ENCODE results near the gene SNX17. TPM values are rescaled to one million over a fixed set of nuclear protein-coding genes. Genes with fewer than 3 reads are reported as not detected.

Gene SNX17
- total and polyA plus RNA-seq, 2 of the 13 experiments (the other 11 are each of a cell fraction or from before 2014, with no cell fraction given): 75.0 to 109 TPM

GRCh38 chr2:27369471-27370025 is 868 bp upstream of the SNX17 start:
- no peak for DNase-seq (ENCODE audit: low spot score)
- CTCF ChIA-PET (ENCODE audit: low intra/inter-chr PET ratio, low total read pairs): interaction anchor here (2.5 kb wide), 1 partner anchor 49 kb away, joined by 15 read pairs; no protein-coding TSS in a partner anchor
- TF ChIP-seq U2AF2 (IDR thresholded peaks at IDR 0.05; ENCODE audit: low read depth, low read length) (no peak), HOXA9 (CRISPR knock-in tag; IDR thresholded peaks at IDR 0.05; ENCODE audit: borderline replicate concordance) (0 out of 2 replicates have a peak, but pooled peaks have one; percentile 48), THAP11 (CRISPR knock-in tag; IDR thresholded peaks at IDR 0.05) (no peak), AGO2 (optimal IDR thresholded peaks at IDR 0.05; ENCODE audit: low read depth, low read length) (no peak), PTBP1 (IDR thresholded peaks at IDR 0.05; ENCODE audit: low read depth, low read length, poor library complexity, severe bottlenecking) (peak; percentile 80), ZNF800 (CRISPR knock-in tag; IDR thresholded peaks at IDR 0.05) (no peak), GTF2F1 (IDR thresholded peaks at IDR 0.05; ENCODE audit: low read length) (no peak), FOXJ3 (CRISPR knock-in tag; IDR thresholded peaks at IDR 0.05; ENCODE audit: borderline replicate concordance) (no peak), MXD4 (CRISPR knock-in tag; IDR thresholded peaks at IDR 0.05) (no peak), ZBTB7A (CRISPR knock-in tag; IDR thresholded peaks at IDR 0.05) (no peak), ZNF24 (IDR thresholded peaks at IDR 0.05) (no peak), IRF9 (CRISPR knock-in tag; IDR thresholded peaks at IDR 0.05; ENCODE audit: borderline replicate concordance) (no peak), SIX4 (CRISPR knock-in tag; IDR thresholded peaks at IDR 0.05) (no peak), ATF5 (CRISPR knock-in tag; IDR thresholded peaks at IDR 0.05; ENCODE audit: low read depth) (peak; percentile 31; the same call in 1 of the 2 replicates), ZNF83 (CRISPR knock-in tag; IDR thresholded peaks at IDR 0.05; ENCODE audit: borderline replicate concordance) (no peak), POLR2A (IDR thresholded peaks at IDR 0.05; ENCODE audit: insufficient read depth in 1 of 2, low read depth in 2 of 2, low read length in 2 of 2) (no peak; a peak in 1 of 4 replicates), SUZ12 (IDR thresholded peaks at IDR 0.05; ENCODE audit: low read depth, low read length) (no peak), HOXA7 (CRISPR knock-in tag; IDR thresholded peaks at IDR 0.05) (no peak), ZNF709 (CRISPR knock-in tag; IDR thresholded peaks at IDR 0.05) (no peak), ATM (IDR thresholded peaks at IDR 0.05; ENCODE audit: borderline replicate concordance) (no peak), ZNF7 (CRISPR knock-in tag; IDR thresholded peaks at IDR 0.05) (no peak), NR2F2 (IDR thresholded peaks at IDR 0.05; ENCODE audit: borderline replicate concordance, low read depth) (no peak), ZNF605 (CRISPR knock-in tag; IDR thresholded peaks at IDR 0.05) (peak; percentile 47), FOXA1 (IDR thresholded peaks at IDR 0.05) (no peak), FOXA1 (CRISPR knock-in tag; IDR thresholded peaks at IDR 0.05) (no peak)

More at GRCh38 chr2:27369471-27370025, 868 bp upstream of the SNX17 start:
- Histone ChIP-seq H2AFZ (ENCODE audit: low read length) (no peak overlapping the region), H3K4me2 (ENCODE audit: low read depth, low read length) (peak overlapping the region; percentile 94), H4K20me1 (ENCODE audit: insufficient read depth, low read length) (no peaks in the 10 kb centered on the region; the same call in 1 of the 2 replicates), H3K27ac (ENCODE audit: extremely low read length, insufficient read depth, low read length) (peak overlapping the region; percentile 83), H3K36me3 (replicated peaks in 1 of 2; ENCODE audit: control insufficient read depth in 1 of 2, insufficient read depth in 2 of 2, low read length in 2 of 2) (peaks cover 24 to 61% of the 10 kb centered on the region in 2 experiments), H3K27me3 (ENCODE audit: control insufficient read depth in 1 of 2, insufficient read depth in 2 of 2, low read length in 2 of 2) (no peaks in the 10 kb centered on the region; a peak in 1 of 5 replicates), H3K4me3 (replicated peaks in 1 of 3; ENCODE audit: insufficient read depth in 1 of 3, low read depth in 2 of 3, low read length in 3 of 3) (peak overlapping the region; percentile 88 to 96 (median 95)), H3K79me2 (ENCODE audit: insufficient read depth, low read length) (peaks cover 54% of the 10 kb centered on the region), H3K4me1 (ENCODE audit: insufficient read depth, low read length) (peaks cover 41% of the 10 kb centered on the region), H3K9ac (ENCODE audit: insufficient read depth, low read depth, low read length) (peak overlapping the region; percentile 97), H3K9me3 (ENCODE audit: low read length) (no peaks in the 10 kb centered on the region)
- intact Hi-C loops (cut with micrococcal nuclease; ENCODE audit: unreplicated experiment) (loop anchor here (1.0 to 10.0 kb wide), 4 partner anchors 13 to 115 kb away; partner anchors contain the start of gene GTF3C2), in situ Hi-C loops (cut with HindIII; ENCODE audit: extremely low pct_ligation_motif_present, low pct_unique_long_range_greater_than_20kb) (loop anchor here (5.0 kb wide), 1 partner anchor 47 kb away; the partner anchor contains the start of gene MPV17)
- POLR2A ChIA-PET: interaction anchor here (0.7 to 9.5 kb wide), 18 partner anchors 9 to 318 kb away, joined by 3 to 125 read pairs (median 6); partner anchors contain the start of genes AGBL5, GTF3C2, MPV17 and NRBP1
- ATAC-seq (peak; percentile 59), FAIRE-seq (no peak)
- BruUV-seq (replicated peaks): TSS peak; percentile 58
- WGBS (ENCODE audit: low lambda C conversion rate): 3% methylated on average over 18 of the region's 18 CpGs

All from HepG2 (cell line).